Lower leg skin (tissue), 3 donors: ENCODE results near the gene S100A1.

Experiments
- CTCF ChIP-seq, 3 donors: fragments of 450-650 bp; IDR thresholded peaks; one replicate each; pipeline ENCODE4 v1.5.1; 2016; ENCODE audit warnings: antibody characterized with exemption in 3 of 3, mild to moderate bottlenecking in 3 of 3, moderate library complexity in 2 of 3
- POLR2A ChIP-seq, 2 donors: fragments of 450-650 bp; IDR thresholded peaks; one replicate each; pipeline ENCODE4 v1.6.1; 2016 to 2017; ENCODE audit warnings: antibody characterized with exemption in 2 of 2, mild to moderate bottlenecking in 1 of 2, moderate library complexity in 1 of 2

- TF ChIP-seq CTCF (IDR thresholded peaks at IDR 0.05) (no peak), POLR2A (IDR thresholded peaks at IDR 0.05) (no peak)
Measured at GRCh38 chr1:153578490-153578889, 49.7 kb upstream of the S100A1 start.
